Activated CD8-positive, alpha-beta memory T cell treated with anti-CD3 and anti-CD28 coated beads for 4 hours (primary cell): ENCODE measurements around the gene SAMD11.
A peak's percentile ranks its signal among the peaks of the same experiment; 100 is the strongest.
"Not testable (repeated sequence)": the region's sequence is repeated elsewhere in the genome, so short reads cannot be mapped to it uniquely, and the experiment has no call there.

Experiments
- DNase-seq, 2 donors: peaks; one replicate each; pipeline ENCODE4 v3.0.0-alpha.2; 2020; ENCODE audit warnings: low read depth in 2 of 2

SAMD11 gene

GRCh38 chr1:945688-946556, 22.2 kb downstream of the SAMD11 start:
- DNase-seq = no peak

DNA sequence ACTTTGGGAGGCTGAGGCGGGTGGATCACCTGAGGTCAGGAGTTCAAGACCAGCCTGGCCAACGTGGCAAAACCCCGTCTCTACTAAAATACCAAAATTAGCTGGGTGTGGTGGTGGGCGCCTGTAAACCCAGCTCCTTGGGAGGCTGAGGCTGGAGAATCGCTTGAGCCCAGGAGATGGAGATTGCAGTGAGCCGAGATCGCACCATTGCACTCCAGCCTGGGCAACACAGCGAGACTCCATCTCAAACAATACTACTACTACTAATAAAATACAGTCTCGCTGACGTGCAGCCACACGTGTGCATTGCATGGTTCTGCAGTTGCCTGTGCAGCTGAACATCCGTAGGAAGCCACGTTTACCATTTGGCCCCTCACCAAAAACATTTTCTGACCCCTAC, 23.1 kb downstream of the SAMD11 start:
- DNase-seq = not testable (repeated sequence)

GRCh38 chr1:947958-948357, 24.2 kb downstream of the SAMD11 start:
- DNase-seq = no peak

GRCh38 chr1:950268-950667, 26.5 kb downstream of the SAMD11 start:
- DNase-seq = no peak

GRCh38 chr1:950881-951280, 27.2 kb downstream of the SAMD11 start:
- no peak for DNase-seq

DNA sequence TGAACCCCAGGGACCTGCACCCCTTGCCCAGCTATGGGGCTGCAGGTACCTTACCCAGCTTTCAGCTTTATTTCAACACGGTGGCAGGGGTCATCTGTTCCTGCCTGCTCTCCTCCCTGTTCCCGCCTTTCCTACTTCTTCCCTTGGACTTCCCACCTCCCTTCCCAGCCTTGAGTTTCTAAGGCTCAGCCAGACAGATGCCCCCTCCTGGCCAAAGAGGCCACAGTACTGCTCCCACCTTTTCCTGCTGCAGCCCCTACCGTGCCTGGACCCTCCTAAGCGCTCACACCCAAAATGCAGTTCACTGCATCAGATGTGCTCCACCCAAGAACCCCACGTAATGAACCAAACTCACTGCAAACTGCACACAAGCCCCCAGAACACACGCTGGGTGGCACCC, 27.6 kb downstream of the SAMD11 start:
- no peak for DNase-seq

- no peak for DNase-seq
Measured at GRCh38 chr1:952201-952600, 28.5 kb downstream of the SAMD11 start.

DNA sequence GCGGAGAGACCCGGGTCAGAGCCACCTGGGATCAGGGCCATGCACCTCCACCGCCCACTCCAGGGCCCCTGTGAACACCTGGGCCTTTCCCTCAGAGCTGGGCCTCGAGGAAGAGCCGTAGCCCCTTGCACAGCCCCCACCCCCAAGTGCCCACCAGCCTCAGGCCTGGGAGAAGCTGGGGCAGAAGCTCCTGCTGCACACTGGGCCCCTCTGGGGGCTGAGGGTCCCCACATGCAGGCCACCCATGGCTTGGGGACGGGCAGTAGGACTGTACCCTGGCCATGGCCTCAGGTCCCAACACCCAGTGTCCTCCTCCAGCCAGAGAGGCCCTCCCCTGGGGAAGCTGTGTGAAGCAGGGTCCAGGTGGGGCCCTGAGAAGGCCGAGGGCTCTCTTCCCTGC, 28.9 kb downstream of the SAMD11 start:
- no peak for DNase-seq

DNA sequence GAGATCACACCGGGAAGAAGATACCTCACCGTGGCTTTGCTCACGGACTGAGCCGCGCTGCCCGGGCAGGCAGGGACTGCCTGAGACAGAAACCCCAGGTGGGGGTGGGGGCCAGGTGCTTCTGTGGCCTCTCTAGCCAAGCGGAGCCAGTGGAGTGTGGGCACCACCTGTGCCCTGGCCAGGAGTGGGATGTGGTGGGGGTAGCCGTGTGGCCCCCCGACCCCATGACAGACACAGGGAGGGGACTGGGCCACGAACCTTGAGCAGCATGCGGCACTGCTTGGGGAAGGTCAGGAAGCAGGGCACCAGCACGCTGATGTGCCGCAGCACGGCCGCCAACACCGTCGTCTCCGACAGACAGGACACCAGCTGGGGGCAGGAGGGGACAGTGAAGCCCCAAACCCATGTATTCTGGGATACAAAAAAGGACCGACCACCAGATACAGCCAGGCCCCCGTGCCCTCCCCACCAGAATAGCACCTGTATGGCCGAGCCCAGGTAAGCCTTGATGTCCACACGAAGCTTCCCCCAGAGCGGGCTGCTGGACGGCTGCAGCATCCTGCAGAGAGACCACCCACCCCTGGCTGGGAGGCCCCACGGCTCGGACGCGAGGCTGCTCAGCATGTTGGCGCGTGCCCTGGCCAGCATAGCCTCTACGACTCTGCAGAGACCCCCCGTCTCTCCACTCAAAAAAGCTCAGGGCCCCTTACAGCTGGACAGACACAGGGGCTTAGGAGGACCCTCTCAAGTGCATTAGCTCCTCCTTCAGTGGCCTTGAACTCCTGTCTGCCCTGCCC, 30.0 kb downstream of the SAMD11 start:
- no peak for DNase-seq

GRCh38 chr1:954927-955326, 31.2 kb downstream of the SAMD11 start:
- no peak for DNase-seq

DNA sequence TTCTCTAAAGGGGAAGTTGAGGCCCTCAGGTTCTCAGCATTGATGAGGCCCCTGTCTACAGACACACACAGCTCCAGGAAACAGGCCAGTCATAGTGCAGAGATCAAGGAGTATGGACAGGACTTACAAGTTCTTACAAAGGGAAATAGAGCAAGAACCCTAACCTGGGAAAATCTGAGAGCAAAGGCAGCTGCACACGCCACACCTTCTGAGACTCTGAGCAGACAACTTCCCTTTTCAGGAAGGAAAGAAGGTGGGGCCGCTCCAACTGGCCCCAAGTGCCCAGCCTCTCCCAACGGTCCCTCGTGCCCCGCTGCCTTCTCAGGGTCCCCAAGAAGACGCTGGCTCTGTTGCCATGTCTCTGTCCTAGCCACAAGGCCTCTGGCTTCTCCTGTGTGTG, 31.8 kb downstream of the SAMD11 start:
- DNase-seq = no peak

DNA sequence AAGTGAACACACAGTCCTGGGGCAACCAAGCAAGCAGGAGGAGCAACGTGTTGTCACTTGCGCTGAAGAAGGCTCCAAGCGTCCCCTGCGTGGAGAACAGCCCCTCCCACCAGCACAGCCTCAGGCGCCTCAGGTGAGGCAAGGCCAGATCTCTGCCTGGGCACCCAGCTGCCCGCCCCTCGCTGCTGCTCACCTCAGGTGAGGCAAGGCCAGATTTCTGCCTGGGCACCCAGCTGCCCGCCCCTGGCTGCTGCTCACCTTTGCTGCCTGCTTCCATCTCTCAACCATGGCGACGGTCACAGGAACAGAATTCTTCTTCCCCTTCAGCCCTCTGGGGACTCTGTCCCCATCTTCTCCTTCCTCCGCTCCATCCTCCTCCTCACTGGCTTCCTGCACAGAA, 32.9 kb downstream of the SAMD11 start:
- DNase-seq = no peak

DNA sequence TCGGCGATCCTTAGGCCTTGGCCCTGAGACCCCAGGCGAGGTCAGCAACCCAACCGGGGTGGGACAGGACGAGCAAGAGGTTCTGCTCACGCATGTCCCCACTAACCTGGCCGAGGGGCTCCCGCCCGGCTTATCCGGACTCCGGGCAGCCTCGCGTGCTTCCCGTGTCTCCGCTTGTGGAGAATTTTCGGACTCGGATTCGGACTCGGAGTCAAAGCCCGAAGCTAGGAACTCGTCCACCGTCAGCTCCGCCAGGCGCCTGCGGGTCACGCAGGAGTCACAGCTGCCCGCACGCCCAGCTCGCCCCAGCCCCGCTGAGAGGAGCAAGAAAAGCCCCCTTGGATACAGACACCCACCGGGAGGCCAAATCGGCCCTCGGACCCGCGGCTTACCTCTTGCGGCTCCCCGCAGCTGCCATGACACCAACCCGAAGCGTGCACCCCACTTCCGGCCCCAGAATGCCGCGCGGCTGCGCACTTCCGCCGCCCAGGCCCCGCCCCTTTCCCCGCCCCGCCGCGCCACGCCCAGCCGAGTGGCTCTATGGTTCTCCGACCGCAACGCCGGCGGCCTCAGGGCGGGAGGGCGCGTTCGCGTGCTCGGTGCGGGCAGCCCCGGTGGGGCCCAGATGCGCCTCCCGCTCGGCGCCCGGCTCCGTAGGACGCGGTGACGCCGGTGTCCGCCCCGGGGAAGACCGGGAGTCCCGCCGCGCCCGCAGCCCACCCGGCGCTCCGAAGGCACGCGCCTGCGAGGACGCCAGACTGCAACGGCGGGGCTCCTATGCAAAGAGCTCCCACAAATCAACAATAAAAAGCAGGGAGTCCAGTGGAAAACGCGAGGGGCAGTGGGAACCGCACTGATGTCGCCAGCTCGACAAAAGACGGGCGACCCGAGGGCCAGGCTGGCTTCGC, 35.4 kb downstream of the SAMD11 start, which contains the start of gene NOC2L:
Gene NOC2L, minus strand, starts transcription at position 434 of the 908 bp plus-strand sequence. Its CDS starts 16 bp downstream, at position 418.
- DNase-seq = peak; percentile 90 to 97

- DNase-seq = no peak
Measured at GRCh38 chr1:959731-960362, 36.1 kb downstream of the SAMD11 start.

- DNase-seq = peak; percentile 57 to 59
Measured at GRCh38 chr1:960363-961131, 36.8 kb downstream of the SAMD11 start, which contains the start of gene KLHL17. KLHL17 (plus strand) TSS chr1:960584; CDS start chr1:960694, 110 bp downstream.

DNA sequence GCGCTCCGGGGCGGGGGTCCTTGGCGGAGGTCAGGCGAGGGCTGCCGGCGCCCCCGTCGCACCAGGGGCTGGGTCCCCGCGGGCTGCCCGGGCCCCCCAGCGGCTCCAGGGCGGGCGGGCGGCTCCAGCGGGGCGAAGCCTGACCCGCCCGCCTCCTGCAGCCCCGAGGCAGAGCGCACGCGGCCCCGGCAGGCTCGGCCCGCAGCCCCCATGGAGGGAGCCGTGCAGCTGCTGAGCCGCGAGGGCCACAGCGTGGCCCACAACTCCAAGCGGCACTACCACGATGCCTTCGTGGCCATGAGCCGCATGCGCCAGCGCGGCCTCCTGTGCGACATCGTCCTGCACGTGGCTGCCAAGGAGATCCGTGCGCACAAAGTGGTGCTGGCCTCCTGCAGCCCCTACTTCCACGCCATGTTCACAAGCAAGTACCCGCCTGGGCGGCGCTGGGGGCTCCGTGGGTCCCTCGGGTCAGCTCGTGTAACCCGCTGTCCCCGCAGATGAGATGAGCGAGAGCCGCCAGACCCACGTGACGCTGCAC, 37.5 kb downstream of the SAMD11 start:
- DNase-seq = no peak

DNA sequence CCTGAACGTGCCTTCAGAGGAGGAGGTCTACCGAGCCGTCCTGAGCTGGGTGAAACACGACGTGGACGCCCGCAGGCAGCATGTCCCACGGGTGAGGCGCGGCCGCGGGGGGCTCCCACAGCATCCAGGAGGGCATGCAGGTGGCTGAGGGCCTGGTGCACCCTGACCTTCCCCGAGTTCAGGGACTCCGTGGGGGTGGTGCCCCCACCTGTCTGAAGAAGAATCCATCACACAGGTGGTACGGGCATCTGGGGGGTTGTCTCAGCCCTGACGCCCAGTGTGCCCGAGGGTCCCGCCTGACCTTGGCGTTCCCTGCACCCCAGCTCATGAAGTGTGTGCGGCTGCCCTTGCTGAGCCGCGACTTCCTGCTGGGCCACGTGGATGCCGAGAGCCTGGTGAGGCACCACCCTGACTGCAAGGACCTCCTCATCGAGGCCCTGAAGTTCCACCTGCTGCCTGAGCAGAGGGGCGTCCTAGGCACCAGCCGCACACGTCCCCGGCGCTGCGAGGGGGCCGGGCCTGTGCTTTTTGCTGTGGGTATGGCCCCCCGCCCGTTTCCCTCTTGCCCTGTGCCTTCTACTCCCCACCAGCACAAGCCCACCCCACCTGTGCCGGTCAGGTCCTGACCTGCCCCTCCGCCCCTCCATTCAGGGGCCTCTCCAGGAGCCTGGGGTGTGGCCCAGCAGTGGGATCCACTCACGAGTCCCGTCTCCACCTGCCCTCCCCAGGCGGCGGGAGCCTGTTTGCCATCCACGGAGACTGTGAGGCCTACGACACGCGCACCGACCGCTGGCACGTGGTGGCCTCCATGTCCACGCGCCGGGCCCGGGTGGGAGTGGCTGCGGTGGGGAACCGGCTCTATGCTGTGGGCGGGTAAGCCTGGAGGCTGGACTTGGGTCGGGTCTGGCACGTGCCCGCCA, 38.9 kb downstream of the SAMD11 start:
- DNase-seq = no peak

DNA sequence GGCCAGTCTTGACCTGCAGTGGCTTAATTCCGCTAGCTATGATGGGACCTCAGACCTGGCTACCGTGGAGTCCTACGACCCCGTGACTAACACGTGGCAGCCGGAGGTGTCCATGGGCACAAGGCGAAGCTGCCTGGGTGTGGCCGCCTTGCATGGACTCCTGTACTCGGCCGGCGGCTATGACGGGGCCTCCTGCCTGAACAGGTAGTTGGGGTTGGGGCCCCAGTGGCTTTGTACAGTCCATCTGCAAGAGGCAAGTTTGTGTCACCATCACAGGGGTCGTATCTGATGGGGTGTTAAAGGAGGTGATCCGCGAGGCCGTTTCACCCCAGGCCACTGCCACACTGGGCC, 39.6 kb downstream of the SAMD11 start:
- DNase-seq = no peak
